ENCODE results near the gene PATJ. TPM values are rescaled to one million over a fixed set of nuclear protein-coding genes. Genes with fewer than 3 reads are reported as not detected.

Gene PATJ
- total and polyA plus RNA-seq, 10 donors = 2.3 to 32.2 (median 17.7) TPM

GRCh38 chr1:62057641-62058290, 315.5 kb downstream of the PATJ start:
- no peaks in the 10 kb centered on the region for H3K9me3 ChIP-seq
- H3K27me3 ChIP-seq (replicated peaks in 1 of 7) = no peaks in the 10 kb centered on the region
- TF ChIP-seq POLR2A (IDR thresholded peaks at IDR 0.05) (no peak), POLR2AphosphoS5 (IDR thresholded peaks at IDR 0.05) (no peak)
- TF ChIP-seq, protein P1, sequence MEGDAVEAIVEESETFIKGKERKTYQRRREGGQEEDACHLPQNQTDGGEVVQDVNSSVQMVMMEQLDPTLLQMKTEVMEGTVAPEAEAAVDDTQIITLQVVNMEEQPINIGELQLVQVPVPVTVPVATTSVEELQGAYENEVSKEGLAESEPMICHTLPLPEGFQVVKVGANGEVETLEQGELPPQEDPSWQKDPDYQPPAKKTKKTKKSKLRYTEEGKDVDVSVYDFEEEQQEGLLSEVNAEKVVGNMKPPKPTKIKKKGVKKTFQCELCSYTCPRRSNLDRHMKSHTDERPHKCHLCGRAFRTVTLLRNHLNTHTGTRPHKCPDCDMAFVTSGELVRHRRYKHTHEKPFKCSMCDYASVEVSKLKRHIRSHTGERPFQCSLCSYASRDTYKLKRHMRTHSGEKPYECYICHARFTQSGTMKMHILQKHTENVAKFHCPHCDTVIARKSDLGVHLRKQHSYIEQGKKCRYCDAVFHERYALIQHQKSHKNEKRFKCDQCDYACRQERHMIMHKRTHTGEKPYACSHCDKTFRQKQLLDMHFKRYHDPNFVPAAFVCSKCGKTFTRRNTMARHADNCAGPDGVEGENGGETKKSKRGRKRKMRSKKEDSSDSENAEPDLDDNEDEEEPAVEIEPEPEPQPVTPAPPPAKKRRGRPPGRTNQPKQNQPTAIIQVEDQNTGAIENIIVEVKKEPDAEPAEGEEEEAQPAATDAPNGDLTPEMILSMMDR (IDR thresholded peaks at IDR 0.05 in 8 of 11, conservative IDR thresholded peaks at IDR 0.05 in 3 of 11) = no peak
- no peaks in the 10 kb centered on the region for H3K36me3 ChIP-seq
- intact Hi-C loops (cut with DNase I; ENCODE audit: low total_unique reads) = no loop called here
- no peak overlapping the region for H3K27ac ChIP-seq
- no peak for DNase-seq
- 91 to 96% (median 94%) methylated on average over 2 of the region's 2 CpGs for WGBS, 5 donors
- H3K4me3 ChIP-seq = no peak overlapping the region
- no peaks in the 10 kb centered on the region for H3K4me1 ChIP-seq

DNA sequence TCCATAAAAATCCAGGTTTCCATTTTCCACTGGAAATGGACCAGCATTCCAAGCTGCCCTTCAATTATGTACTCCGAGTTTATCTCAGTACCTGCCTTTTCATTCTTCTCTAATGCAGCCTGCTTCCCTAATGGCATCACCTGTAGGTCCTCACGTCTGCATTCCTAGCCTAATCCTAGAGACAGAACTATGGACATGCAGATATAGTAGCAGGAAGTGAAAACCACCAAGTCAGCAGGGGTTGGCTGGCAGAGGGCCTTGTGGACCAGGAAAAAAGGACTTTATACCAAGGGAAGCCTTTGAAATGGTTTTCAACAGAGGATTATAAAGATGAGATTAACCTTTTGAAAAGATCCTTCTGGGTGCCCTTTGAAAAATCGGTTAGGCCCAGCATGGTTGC, 316.7 kb downstream of the PATJ start:
- H3K9me3 ChIP-seq = no peaks in the 10 kb centered on the region
- no peak for DNase-seq
- no peaks in the 10 kb centered on the region for H3K27me3 ChIP-seq (replicated peaks in 1 of 7)
- H3K4me1 ChIP-seq = no peaks in the 10 kb centered on the region
- intact Hi-C loops (cut with DNase I; ENCODE audit: low total_unique reads) = no loop called here
- WGBS, 5 donors = 60 to 77% (median 65%) methylated on average over 3 of the region's 3 CpGs
- H3K36me3 ChIP-seq = no peaks in the 10 kb centered on the region
- H3K27ac ChIP-seq = no peak overlapping the region
- no peak for TF ChIP-seq POLR2AphosphoS5 (IDR thresholded peaks at IDR 0.05)
- no peak for TF ChIP-seq POLR2A (IDR thresholded peaks at IDR 0.05)
- TF ChIP-seq, protein P1 (IDR thresholded peaks at IDR 0.05 in 8 of 11, conservative IDR thresholded peaks at IDR 0.05 in 3 of 11) = no peak
- no peak overlapping the region for H3K4me3 ChIP-seq

- H3K27ac ChIP-seq = no peak overlapping the region
- intact Hi-C loops (cut with DNase I; ENCODE audit: low total_unique reads) = no loop called here
- 79 to 90% (median 81%) methylated on average over 1 of the region's 1 CpG for WGBS, 5 donors
These were observed 319.8 kb downstream of the PATJ start for GRCh38 chr1:62062087-62062486.

DNA sequence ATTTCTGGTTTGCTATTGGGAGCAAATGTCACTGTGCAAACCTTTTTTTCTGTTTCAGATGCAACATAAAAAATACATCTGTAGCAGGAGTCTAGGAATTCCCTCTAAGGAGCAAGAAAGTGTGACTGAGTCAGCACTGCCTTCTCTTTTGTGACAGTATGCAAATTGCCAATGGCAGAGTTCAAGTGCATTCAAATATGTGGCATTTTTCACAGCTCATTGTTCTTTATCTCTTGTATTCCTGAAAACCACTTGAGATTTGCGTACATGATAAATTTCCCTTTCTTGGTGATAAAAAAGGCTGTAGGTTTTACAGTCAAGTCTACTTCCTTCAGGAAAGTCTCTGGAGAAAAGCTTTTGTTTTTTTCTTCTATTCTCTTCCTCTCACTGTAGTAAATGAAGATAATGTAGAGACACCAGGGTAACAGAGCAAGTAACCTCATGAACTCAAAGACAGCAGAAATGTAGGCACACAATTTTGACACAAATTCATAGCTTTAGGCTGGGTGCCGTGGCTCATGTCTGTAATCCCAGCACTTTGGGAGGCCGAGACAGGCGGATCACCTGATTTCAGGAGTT, 322.6 kb downstream of the PATJ start:
- Histone ChIP-seq H3K36me3 (peaks cover 0 to 18% (median 0%) of the 10 kb centered on the region in 6 donors), H3K27ac (no peak overlapping the region), H3K4me3 (no peak overlapping the region), H3K9me3 (peaks cover 0 to 9% (median 6%) of the 10 kb centered on the region in 8 donors), H3K27me3 (replicated peaks in 1 of 7) (no peaks in the 10 kb centered on the region), H3K4me1 (no peaks in the 10 kb centered on the region)
- TF ChIP-seq POLR2A (IDR thresholded peaks at IDR 0.05) (no peak), POLR2AphosphoS5 (IDR thresholded peaks at IDR 0.05) (no peak)
- TF ChIP-seq, protein P1 (IDR thresholded peaks at IDR 0.05 in 8 of 11, conservative IDR thresholded peaks at IDR 0.05 in 3 of 11) = no peak
- whole genome bisulfite sequencing, 5 donors = 62 to 81% (median 69%) methylated on average over 4 of the region's 4 CpGs
- intact Hi-C loops (cut with DNase I; ENCODE audit: low total_unique reads) = no loop called here
- no peak for DNase-seq

More at GRCh38 chr1:62062087-62062486, 319.8 kb downstream of the PATJ start:
- no peaks in the 10 kb centered on the region for H3K4me1 ChIP-seq
- H3K27me3 ChIP-seq (replicated peaks in 1 of 7) = no peaks in the 10 kb centered on the region
- no peak overlapping the region for H3K4me3 ChIP-seq
- H3K9me3 ChIP-seq = peaks cover 0 to 9% (median 6%) of the 10 kb centered on the region in 8 donors
- TF ChIP-seq POLR2A (IDR thresholded peaks at IDR 0.05) = no peak
- TF ChIP-seq, protein P1 (IDR thresholded peaks at IDR 0.05 in 8 of 11, conservative IDR thresholded peaks at IDR 0.05 in 3 of 11) = no peak
- TF ChIP-seq POLR2AphosphoS5 (IDR thresholded peaks at IDR 0.05) = no peak
- peaks cover 0 to 18% (median 0%) of the 10 kb centered on the region in 6 donors for H3K36me3 ChIP-seq
- DNase-seq = no peak
